ENCODE measurements around the gene MRTFA. TPM values are rescaled to one million over a fixed set of nuclear protein-coding genes. Genes with fewer than 3 reads are reported as not detected.

The MRTFA gene
- total RNA-seq, 1 experiment from 2014 or later, result 28.0 TPM

- Histone ChIP-seq H3K27ac (ENCODE audit: low read depth, low read length) (no peak overlapping the region), H2AFZ (ENCODE audit: low read depth, low read length, poor library complexity, severe bottlenecking) (no peak overlapping the region), H3K4me1 (ENCODE audit: control insufficient read depth in 1 of 2, insufficient read depth in 2 of 2, low read length in 2 of 2) (peaks cover 4 to 11% of the 10 kb centered on the region in 2 experiments; a peak in 3 of 4 replicates), H3K79me2 (ENCODE audit: insufficient read depth, low read length) (no peaks in the 10 kb centered on the region), H3K27me3 (ENCODE audit: insufficient read depth, low read length) (no peaks in the 10 kb centered on the region), H3K9ac (ENCODE audit: low read length) (no peak overlapping the region), H3K36me3 (ENCODE audit: control insufficient read depth in 1 of 2, insufficient read depth in 2 of 2, low read length in 2 of 2) (peaks cover 2 to 11% of the 10 kb centered on the region in 2 experiments; a peak in 2 of 4 replicates), H4K20me1 (ENCODE audit: insufficient read depth) (no peaks in the 10 kb centered on the region), H3K4me3 (replicated peaks in 1 of 2; ENCODE audit: low read depth in 1 of 2, low read length in 2 of 2) (no peak overlapping the region), H3K9me2 (ENCODE audit: insufficient read depth) (no peaks in the 10 kb centered on the region), H3K9me3 (ENCODE audit: control insufficient read depth in 1 of 2, insufficient read depth in 1 of 2, low read depth in 1 of 2, low read length in 2 of 2) (no peaks in the 10 kb centered on the region), H3K4me2 (ENCODE audit: low read length) (no peak overlapping the region)
- DNase-seq (ENCODE audit: low read depth, low spot score) (no peak), ATAC-seq (no peak)
- ChIA-PET RAD21 (ENCODE audit: low non-redundant PET in 1 of 2, low total read pairs in 2 of 2, uncharacterized antibody in 2 of 2, unreplicated experiment in 2 of 2) (no interaction called here), CTCF (no interaction called here), POLR2A (no interaction called here)
- BruUV-seq (replicated peaks), result no TSS peak
- intact Hi-C loops (cut with micrococcal nuclease), result no loop called here
- TF ChIP-seq EZH2 (IDR thresholded peaks at IDR 0.05) (no peak), POLR2AphosphoS5 (IDR thresholded peaks at IDR 0.05; ENCODE audit: low read depth, low read length) (no peak), ZFX (IDR thresholded peaks at IDR 0.05) (no peak), TCF7L2 (IDR thresholded peaks at IDR 0.05; ENCODE audit: borderline replicate concordance, extremely low read depth, insufficient read depth, insufficient read length) (no peak), ATF3 (IDR thresholded peaks at IDR 0.05) (no peak), CEBPB (IDR thresholded peaks at IDR 0.05; ENCODE audit: low read depth) (no peak), CBX3 (IDR thresholded peaks at IDR 0.05; ENCODE audit: low read depth) (no peak), ZBTB33 (IDR thresholded peaks at IDR 0.05; ENCODE audit: extremely low read depth, insufficient replicate concordance, low read length) (no peak), MAX (IDR thresholded peaks at IDR 0.05) (no peak), SRF (IDR thresholded peaks at IDR 0.05; ENCODE audit: low read depth) (no peak), POLR2A (IDR thresholded peaks at IDR 0.05; ENCODE audit: borderline replicate concordance, extremely low read depth, insufficient read depth, insufficient read length) (no peak), SP1 (IDR thresholded peaks at IDR 0.05; ENCODE audit: low read depth) (no peak), ELF1 (IDR thresholded peaks at IDR 0.05; ENCODE audit: borderline replicate concordance, low read depth) (no peak), SIN3A (IDR thresholded peaks at IDR 0.05; ENCODE audit: low read depth) (no peak), FOSL1 (IDR thresholded peaks at IDR 0.05; ENCODE audit: low read depth) (no peak), JUND (IDR thresholded peaks at IDR 0.05) (no peak), RAD21 (IDR thresholded peaks at IDR 0.05; ENCODE audit: low read depth) (no peak)
These were observed 225.6 kb downstream of the MRTFA start for GRCh38 chr22:40410731-40411505.
